ENCODE data around the gene CCDC134.
"Not testable (repeated sequence)": the region's sequence is repeated elsewhere in the genome, so short reads cannot be mapped to it uniquely, and the experiment has no call there.

The CCDC134 gene

GRCh38 chr22:41826021-41826420, 25.5 kb downstream of the CCDC134 start:
- DNase-seq: no peak

- no peak for DNase-seq
Measured at GRCh38 chr22:41826430-41827383, 26.2 kb downstream of the CCDC134 start.

- DNase-seq: no peak
Measured at GRCh38 chr22:41827671-41828070, 27.2 kb downstream of the CCDC134 start.

GRCh38 chr22:41828516-41828915, 28.0 kb downstream of the CCDC134 start:
- no peak for DNase-seq

GRCh38 chr22:41830174-41830573, 29.7 kb downstream of the CCDC134 start:
- peak; percentile 32 for DNase-seq

- DNase-seq: peak; percentile 28
Measured at GRCh38 chr22:41831383-41831782, 30.9 kb downstream of the CCDC134 start.

GRCh38 chr22:41831828-41832552, 31.5 kb downstream of the CCDC134 start:
- peak; percentile 26 for DNase-seq

- DNase-seq: peak; percentile 100
Measured at GRCh38 chr22:41832553-41833368, 32.3 kb downstream of the CCDC134 start, which contains the start of gene SREBF2. TSS of gene SREBF2 (plus strand) at chr22:41833105. CDS start at chr22:41833271, 166 bp downstream.

GRCh38 chr22:41833369-41834004, 33.0 kb downstream of the CCDC134 start:
- DNase-seq: peak; percentile 42

- peak; percentile 41 for DNase-seq
Measured at GRCh38 chr22:41834005-41834944, 33.8 kb downstream of the CCDC134 start.

- not testable (repeated sequence) for DNase-seq
Measured at GRCh38 chr22:41835462-41835861, 35.0 kb downstream of the CCDC134 start.

GRCh38 chr22:41836551-41836950, 36.1 kb downstream of the CCDC134 start:
- DNase-seq: no peak

- DNase-seq: no peak
Measured at GRCh38 chr22:41838842-41839618, 38.6 kb downstream of the CCDC134 start.

- no peak for DNase-seq
Measured at GRCh38 chr22:41840216-41840615, 39.7 kb downstream of the CCDC134 start.

- no peak for DNase-seq
Measured at GRCh38 chr22:41841085-41841712, 40.7 kb downstream of the CCDC134 start.

GRCh38 chr22:41842996-41843970, 42.8 kb downstream of the CCDC134 start:
- no peak for DNase-seq

- no peak for DNase-seq
Measured at GRCh38 chr22:41844036-41844435, 43.6 kb downstream of the CCDC134 start.

GRCh38 chr22:41844513-41844912, 44.0 kb downstream of the CCDC134 start:
- DNase-seq: no peak

Data from hematopoietic multipotent progenitor cell treated with erythropoietin and hydrocortisone succinate and interleukin-3 and kit ligand, for 8 days (in vitro differentiated cells).